ENCODE results near the gene TRIM41.

The TRIM41 gene

DNA sequence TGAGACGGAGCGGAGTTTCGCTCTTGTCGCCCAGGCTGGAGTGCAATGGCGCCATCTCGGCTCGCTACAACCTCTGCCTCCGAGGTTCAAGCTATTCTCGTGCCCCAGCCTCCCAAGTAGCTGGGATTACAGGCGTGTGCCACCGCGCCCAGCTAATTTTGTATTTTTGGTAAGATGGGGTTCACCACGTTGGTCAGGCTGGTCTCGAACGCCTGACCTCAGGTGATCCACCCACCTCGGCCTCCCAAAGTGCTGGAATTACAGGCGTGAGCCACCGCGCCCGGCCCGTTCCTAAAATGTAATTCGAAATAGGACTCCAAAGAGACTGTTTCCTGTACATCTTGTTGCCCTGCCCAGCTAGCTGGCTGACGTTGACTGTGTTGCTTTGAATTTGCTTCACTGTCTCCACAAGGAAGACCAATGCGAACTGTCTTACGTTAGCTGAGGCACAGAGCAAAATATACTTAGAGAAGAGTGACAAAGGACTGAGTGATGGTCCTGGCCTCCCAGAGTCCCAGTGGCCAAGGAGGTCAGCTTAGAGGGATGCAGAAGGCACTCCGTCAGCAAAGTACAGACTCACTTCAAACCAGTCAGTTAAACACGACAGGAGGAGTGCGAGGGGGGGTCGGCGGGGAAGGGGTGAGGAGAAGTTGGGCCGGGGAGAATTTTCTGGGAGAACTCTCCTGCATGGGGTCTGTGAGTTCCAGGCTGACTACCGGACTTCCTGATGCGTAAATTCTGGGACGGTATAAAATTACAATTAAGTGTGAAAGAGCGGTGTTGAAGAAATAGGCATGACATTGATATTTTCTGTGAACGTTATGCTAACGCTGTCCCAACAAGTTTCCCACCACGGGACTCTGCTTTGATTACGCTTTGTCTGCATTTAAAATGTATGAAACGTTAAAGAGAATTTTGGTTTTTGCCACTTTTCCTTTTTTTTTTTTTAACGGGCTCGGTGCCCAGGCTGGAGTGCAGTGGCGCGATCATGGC lies 6.8 kb upstream of the TRIM41 start:
- TF ChIP-seq TAF1 (IDR thresholded peaks at IDR 0.05; ENCODE audit: low read depth) (no peak), USF1 (IDR thresholded peaks at IDR 0.05) (no peak)
- TF ChIP-seq, protein P1, sequence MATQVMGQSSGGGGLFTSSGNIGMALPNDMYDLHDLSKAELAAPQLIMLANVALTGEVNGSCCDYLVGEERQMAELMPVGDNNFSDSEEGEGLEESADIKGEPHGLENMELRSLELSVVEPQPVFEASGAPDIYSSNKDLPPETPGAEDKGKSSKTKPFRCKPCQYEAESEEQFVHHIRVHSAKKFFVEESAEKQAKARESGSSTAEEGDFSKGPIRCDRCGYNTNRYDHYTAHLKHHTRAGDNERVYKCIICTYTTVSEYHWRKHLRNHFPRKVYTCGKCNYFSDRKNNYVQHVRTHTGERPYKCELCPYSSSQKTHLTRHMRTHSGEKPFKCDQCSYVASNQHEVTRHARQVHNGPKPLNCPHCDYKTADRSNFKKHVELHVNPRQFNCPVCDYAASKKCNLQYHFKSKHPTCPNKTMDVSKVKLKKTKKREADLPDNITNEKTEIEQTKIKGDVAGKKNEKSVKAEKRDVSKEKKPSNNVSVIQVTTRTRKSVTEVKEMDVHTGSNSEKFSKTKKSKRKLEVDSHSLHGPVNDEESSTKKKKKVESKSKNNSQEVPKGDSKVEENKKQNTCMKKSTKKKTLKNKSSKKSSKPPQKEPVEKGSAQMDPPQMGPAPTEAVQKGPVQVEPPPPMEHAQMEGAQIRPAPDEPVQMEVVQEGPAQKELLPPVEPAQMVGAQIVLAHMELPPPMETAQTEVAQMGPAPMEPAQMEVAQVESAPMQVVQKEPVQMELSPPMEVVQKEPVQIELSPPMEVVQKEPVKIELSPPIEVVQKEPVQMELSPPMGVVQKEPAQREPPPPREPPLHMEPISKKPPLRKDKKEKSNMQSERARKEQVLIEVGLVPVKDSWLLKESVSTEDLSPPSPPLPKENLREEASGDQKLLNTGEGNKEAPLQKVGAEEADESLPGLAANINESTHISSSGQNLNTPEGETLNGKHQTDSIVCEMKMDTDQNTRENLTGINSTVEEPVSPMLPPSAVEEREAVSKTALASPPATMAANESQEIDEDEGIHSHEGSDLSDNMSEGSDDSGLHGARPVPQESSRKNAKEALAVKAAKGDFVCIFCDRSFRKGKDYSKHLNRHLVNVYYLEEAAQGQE (IDR thresholded peaks at IDR 0.05; ENCODE audit: low read depth), result no peak

DNA sequence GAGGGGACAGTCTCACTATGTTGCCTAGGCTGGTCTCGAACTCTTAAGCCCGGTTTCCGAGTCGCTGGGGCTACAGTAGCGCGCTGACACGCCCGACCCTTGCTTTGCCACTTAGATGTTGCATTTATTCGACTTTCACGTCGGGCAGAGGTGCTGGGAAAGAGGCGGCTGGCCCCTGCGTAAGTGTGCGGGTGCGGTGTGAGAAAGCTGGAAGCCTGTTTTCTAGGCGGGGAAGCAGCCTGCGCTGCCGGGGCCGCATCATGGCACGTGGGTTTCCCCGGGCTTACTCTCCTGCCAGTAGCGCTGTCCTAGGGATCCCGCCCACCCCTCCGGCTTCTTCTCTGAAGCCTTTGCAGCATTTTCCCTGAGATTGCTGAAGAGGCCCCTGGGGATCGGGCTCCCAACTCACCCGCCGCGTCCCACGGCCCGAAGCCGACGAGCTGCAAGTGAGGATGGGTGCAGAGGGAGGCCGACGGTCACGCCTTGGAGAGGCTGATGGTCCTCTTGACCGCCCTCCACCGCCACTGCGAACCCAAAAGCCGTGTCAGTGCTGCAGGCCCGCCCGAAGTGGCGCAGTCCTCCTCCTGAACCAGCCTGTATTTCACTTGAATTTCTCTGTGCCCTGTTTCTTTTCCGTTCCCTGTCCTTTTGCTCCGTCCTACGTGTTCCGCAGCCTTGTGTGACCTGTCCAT lies 5.8 kb upstream of the TRIM41 start:
- TF ChIP-seq, protein P1 (IDR thresholded peaks at IDR 0.05; ENCODE audit: low read depth), result no peak
- TF ChIP-seq ZBTB7A (IDR thresholded peaks at IDR 0.05; ENCODE audit: low read depth) (no peak), CREB1 (IDR thresholded peaks at IDR 0.05; ENCODE audit: low read depth) (no peak), RAD21 (IDR thresholded peaks at IDR 0.05; ENCODE audit: low read depth) (no peak)
- TF ChIP-seq, protein P2, sequence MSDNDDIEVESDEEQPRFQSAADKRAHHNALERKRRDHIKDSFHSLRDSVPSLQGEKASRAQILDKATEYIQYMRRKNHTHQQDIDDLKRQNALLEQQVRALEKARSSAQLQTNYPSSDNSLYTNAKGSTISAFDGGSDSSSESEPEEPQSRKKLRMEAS (IDR thresholded peaks at IDR 0.05), result peak; percentile 55; the same call in 1 of the 2 replicates

DNA sequence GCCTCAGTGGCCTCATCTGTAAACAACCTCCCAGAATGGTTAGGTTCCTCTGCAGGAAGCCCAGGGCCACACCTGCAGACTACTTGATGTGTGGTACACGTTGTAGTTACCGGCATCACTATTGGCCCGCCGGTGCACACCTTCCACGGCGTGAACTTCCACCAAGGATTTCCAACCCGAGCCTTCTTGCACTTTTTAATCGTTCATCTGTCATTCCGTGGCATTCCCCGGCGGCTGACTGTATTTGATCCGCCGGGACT lies 5.3 kb upstream of the TRIM41 start:
- TF ChIP-seq YY1 (IDR thresholded peaks at IDR 0.05; ENCODE audit: low read depth) (no peak), TCF12 (IDR thresholded peaks at IDR 0.05; ENCODE audit: low read depth) (0 out of 2 replicates have a peak, but pooled peaks have one; percentile 48), TAF1 (IDR thresholded peaks at IDR 0.05; ENCODE audit: low read depth) (0 out of 2 replicates have a peak, but pooled peaks have one; percentile 54)

- TF ChIP-seq ZBTB7A (IDR thresholded peaks at IDR 0.05; ENCODE audit: low read depth) (no peak), YY1 (IDR thresholded peaks at IDR 0.05; ENCODE audit: low read depth) (no peak), TEAD4 (IDR thresholded peaks at IDR 0.05) (no peak), TAF1 (IDR thresholded peaks at IDR 0.05; ENCODE audit: low read depth) (no peak), TCF12 (IDR thresholded peaks at IDR 0.05; ENCODE audit: low read depth) (no peak), EGR1 (IDR thresholded peaks at IDR 0.05) (no peak), NFIC (IDR thresholded peaks at IDR 0.05) (no peak), RAD21 (IDR thresholded peaks at IDR 0.05; ENCODE audit: low read depth) (no peak), USF1 (IDR thresholded peaks at IDR 0.05) (no peak), FOXM1 (IDR thresholded peaks at IDR 0.05; ENCODE audit: borderline replicate concordance, low read depth) (no peak)
- TF ChIP-seq, protein P2 (IDR thresholded peaks at IDR 0.05), result no peak
- TF ChIP-seq, protein P1 (IDR thresholded peaks at IDR 0.05; ENCODE audit: low read depth), result no peak
Observed at GRCh38 chr5:181218795-181219124, 4.3 kb upstream of the TRIM41 start.

Data from Ishikawa (cell line).